H1 (cell line): ENCODE results near the gene LAMB1. TPM values are rescaled to one million over a fixed set of nuclear protein-coding genes. Genes with fewer than 3 reads are reported as not detected.

Experiments used
- CTCF ChIA-PET: fragments of 300-600 bp; sonication (Branson Sonifier 250); formaldehyde crosslinking; loops from one replicate; lab custom pipeline; 2021; ENCODE audit not compliant: partially characterized antibody; lab: Charles Lee
- POLR2A ChIA-PET: fragments of 300-600 bp; sonication (Branson Sonifier 250); formaldehyde crosslinking; loops from one replicate; lab custom pipeline; 2021; ENCODE audit warnings: inconsistent platforms; ENCODE audit not compliant: partially characterized antibody; lab: Charles Lee
- DNase-seq, 2 experiments: peaks; one replicate each; pipeline versions ENCODE4 v3.0.0 to v3.0.0-alpha.2; 2010 to 2022; ENCODE audit warnings: low spot score in 2 of 2, low read depth in 1 of 2, mixed read lengths in 1 of 2
- FAIRE-seq: peaks from 2 replicates; lab custom pipeline; 2011; peaks lifted over from hg19 to GRCh38; lab: Jason Lieb, UNC
- H2AFZ ChIP-seq: 2 replicates; pipeline ENCODE4 v1.8.1; 2012; ENCODE audit warnings: low read length, inconsistent platforms
- H2AK5ac ChIP-seq: 2 replicates; pipeline ENCODE4 v1.6.1; 2013; ENCODE audit warnings: low read depth, low read length
- H2BK120ac ChIP-seq: replicated peaks from 2 replicates; pipeline ENCODE3; 2013; ENCODE audit warnings: low read depth, low read length, inconsistent platforms
- H2BK12ac ChIP-seq: 2 replicates; pipeline ENCODE4 v1.6.1; 2013; ENCODE audit warnings: low read depth, low read length
- H2BK15ac ChIP-seq: 2 replicates; pipeline ENCODE4 v1.6.1; 2013; ENCODE audit warnings: low read length
- H2BK20ac ChIP-seq: 2 replicates; pipeline ENCODE4 v1.6.1; 2013; ENCODE audit warnings: low read length
- H2BK5ac ChIP-seq: 2 replicates; pipeline ENCODE4 v1.6.1; 2013; ENCODE audit warnings: low read depth, low read length
- H3K14ac ChIP-seq: 2 replicates; pipeline ENCODE4 v1.6.1; 2013; ENCODE audit warnings: inconsistent platforms; ENCODE audit not compliant: insufficient read length
- H3K18ac ChIP-seq: 2 replicates; pipeline ENCODE4 v1.6.1; 2013; ENCODE audit warnings: low read length; ENCODE audit errors: extremely low read depth
- H3K23ac ChIP-seq: 2 replicates; pipeline ENCODE4 v1.6.1; 2013; ENCODE audit warnings: inconsistent platforms; ENCODE audit not compliant: insufficient read length
- H3K23me2 ChIP-seq: 2 replicates; pipeline ENCODE4 v1.6.1; 2013; ENCODE audit warnings: low read depth, low read length
- H3K27ac ChIP-seq: 2 replicates; pipeline ENCODE4 v1.6.1; 2011; ENCODE audit warnings: low read depth, low read length, inconsistent platforms
- H3K27me3 ChIP-seq, 4 experiments: replicated peaks in 1 of 4; 1 replicate in 1 of 4; 2 replicates in 3 of 4; pipeline versions ENCODE4 v1.6.1 to v1.8.1; 2011 to 2013; ENCODE audit warnings: low read length in 3 of 4, mild to moderate bottlenecking in 3 of 4, inconsistent platforms in 2 of 4, mixed read lengths in 2 of 4, moderate library complexity in 1 of 4; ENCODE audit not compliant: control insufficient read depth in 3 of 4, insufficient read depth in 3 of 4; ENCODE audit errors: extremely low read depth in 1 of 4
- H3K36me3 ChIP-seq, 4 experiments: 2 replicates each; pipeline versions ENCODE4 v1.6.1 to v1.8.1; 2011 to 2013; ENCODE audit warnings: mild to moderate bottlenecking in 4 of 4, low read length in 3 of 4, moderate library complexity in 2 of 4, control low read depth in 1 of 4, inconsistent platforms in 1 of 4; ENCODE audit not compliant: insufficient read depth in 4 of 4, control insufficient read depth in 2 of 4
- H3K4ac ChIP-seq: replicated peaks from 2 replicates; pipeline ENCODE3; 2013; ENCODE audit warnings: low read length, low read depth, mixed read lengths, inconsistent platforms; ENCODE audit not compliant: insufficient read length
- H3K4me1 ChIP-seq, 4 experiments: replicated peaks in 1 of 4; 1 replicate in 1 of 4; 2 replicates in 3 of 4; pipeline versions ENCODE4 v1.6.1 to v1.8.1; 2011 to 2013; ENCODE audit warnings: low read length in 3 of 4, inconsistent platforms in 2 of 4, mixed read lengths in 1 of 4; ENCODE audit not compliant: insufficient read depth in 4 of 4, control insufficient read depth in 3 of 4
- H3K4me2 ChIP-seq, 2 experiments: 2 replicates each; pipeline versions ENCODE4 v1.6.1 to v1.8.1; 2011 to 2013; ENCODE audit warnings: low read depth in 2 of 2, low read length in 2 of 2, control low read depth in 1 of 2, inconsistent platforms in 1 of 2, mild to moderate bottlenecking in 1 of 2; ENCODE audit not compliant: insufficient read depth in 1 of 2
- H3K4me3 ChIP-seq, 4 experiments: fragments of 200-600, 300-600 bp in 1 of 4; sonication (generic), shearing (Covaris generic), sonication (Bioruptor Twin) in 1 of 4; 2 replicates each; pipeline versions ENCODE4 v1.5.1 to v1.8.1; 2011 to 2016; ENCODE audit warnings: low read length in 4 of 4, low read depth in 3 of 4, control low read depth in 2 of 4, inconsistent platforms in 2 of 4, mild to moderate bottlenecking in 2 of 4, mixed read lengths in 1 of 4, moderate library complexity in 1 of 4; ENCODE audit not compliant: insufficient read depth in 2 of 4; ENCODE audit errors: extremely low read depth in 1 of 4
- H3K56ac ChIP-seq: replicated peaks from 2 replicates; pipeline ENCODE3; 2013; ENCODE audit warnings: low read depth, mild to moderate bottlenecking, mixed read lengths, low read length, inconsistent platforms; ENCODE audit not compliant: insufficient read length
- H3K79me1 ChIP-seq: 2 replicates; pipeline ENCODE4 v1.6.1; 2013; ENCODE audit warnings: low read depth, low read length, control low read depth
- H3K79me2 ChIP-seq, 2 experiments: 2 replicates each; pipeline versions ENCODE4 v1.6.1 to v1.8.1; 2012 to 2013; ENCODE audit warnings: low read length in 2 of 2, mild to moderate bottlenecking in 2 of 2, inconsistent platforms in 1 of 2; ENCODE audit not compliant: insufficient read depth in 2 of 2, control insufficient read depth in 1 of 2
- H3K9ac ChIP-seq, 4 experiments: replicated peaks in 1 of 4; 1 replicate in 1 of 4; 2 replicates in 3 of 4; pipeline versions ENCODE4 v1.6.1 to v1.8.1; 2011 to 2013; ENCODE audit warnings: low read depth in 3 of 4, low read length in 3 of 4, control low read depth in 2 of 4, mild to moderate bottlenecking in 2 of 4, moderate library complexity in 2 of 4, inconsistent platforms in 1 of 4; ENCODE audit errors: extremely low read depth in 1 of 4
- H3K9me3 ChIP-seq, 2 experiments: 2 replicates each; pipeline versions ENCODE4 v1.6.1 to v1.8.1; 2012 to 2013; ENCODE audit warnings: mild to moderate bottlenecking in 2 of 2, moderate library complexity in 2 of 2, control low read depth in 1 of 2, inconsistent platforms in 1 of 2, low read depth in 1 of 2, low read length in 1 of 2, mixed read lengths in 1 of 2; ENCODE audit not compliant: insufficient read depth in 2 of 2
- H4K20me1 ChIP-seq, 2 experiments: replicated peaks in 1 of 2; 2 replicates each; pipeline versions ENCODE3 to v1.8.1; 2011 to 2013; ENCODE audit warnings: inconsistent platforms in 2 of 2, low read length in 2 of 2, mild to moderate bottlenecking in 1 of 2; ENCODE audit not compliant: insufficient read depth in 2 of 2, control insufficient read depth in 1 of 2
- H4K5ac ChIP-seq: 2 replicates; pipeline ENCODE4 v1.6.1; 2013; ENCODE audit warnings: low read length, low read depth, mixed read lengths, inconsistent platforms; ENCODE audit not compliant: insufficient read length
- H4K8ac ChIP-seq: 2 replicates; pipeline ENCODE4 v1.8.0; 2013; ENCODE audit warnings: mild to moderate bottlenecking, moderate library complexity, low read length, inconsistent platforms; ENCODE audit not compliant: insufficient read depth; ENCODE audit errors: extremely low read depth
- H4K91ac ChIP-seq: replicated peaks from 2 replicates; pipeline ENCODE3; 2013; ENCODE audit warnings: low read length, mixed read lengths, inconsistent platforms; ENCODE audit not compliant: insufficient read length
- BCL11A ChIP-seq, 2 experiments: IDR thresholded peaks; one replicate each; pipeline ENCODE4 v1.6.1; 2011; ENCODE audit warnings: low read depth in 2 of 2, low read length in 2 of 2, mild to moderate bottlenecking in 2 of 2
- CBX5 ChIP-seq: fragments of 300-800, 300-1000 bp; sonication (generic); IDR thresholded peaks from 2 replicates; pipeline ENCODE4 v1.7.1; 2016; ENCODE audit warnings: antibody characterized with exemption, low read length, low read depth
- CTBP2 ChIP-seq: IDR thresholded peaks from 2 replicates; pipeline ENCODE4 v1.7.0; 2011; ENCODE audit warnings: borderline replicate concordance, mild to moderate bottlenecking, moderate library complexity, mixed read lengths, low read length; ENCODE audit not compliant: insufficient read depth, insufficient read length
- KDM4A ChIP-seq: IDR thresholded peaks from one replicate; pipeline ENCODE4 v1.7.1; 2012; ENCODE audit warnings: low read depth, mild to moderate bottlenecking, moderate library complexity, low read length, inconsistent platforms; ENCODE audit not compliant: severe bottlenecking
- RFX5 ChIP-seq: IDR thresholded peaks from 2 replicates; pipeline ENCODE4 v1.6.1; 2011; ENCODE audit warnings: low read depth, low read length, improper control_type of control experiment, borderline replicate concordance
- SAP30 ChIP-seq: fragments of 300-600 bp; sonication (generic); IDR thresholded peaks from 2 replicates; pipeline ENCODE4 v1.7.1; 2012; ENCODE audit warnings: low read length, moderate library complexity, mild to moderate bottlenecking, inconsistent platforms; ENCODE audit not compliant: insufficient read depth, insufficient replicate concordance
- SP1 ChIP-seq: IDR thresholded peaks from 2 replicates; pipeline ENCODE4 v1.6.1; 2011; ENCODE audit warnings: low read depth, low read length
- TEAD4 ChIP-seq: IDR thresholded peaks from 2 replicates; pipeline ENCODE4 v1.6.1; 2012; ENCODE audit warnings: low read depth, low read length, inconsistent platforms, mixed read lengths
- WGBS, 2 experiments: shearing (Covaris generic) in 1 of 2; methylation state at CpG; one replicate each; pipeline versions ENCODE4 v1.1.6 to v1.1.7; 2013 to 2015; ENCODE audit warnings: low lambda C conversion rate in 2 of 2, mixed read lengths in 2 of 2, inconsistent platforms in 1 of 2, low coverage in 1 of 2, missing lambda C conversion rate in 1 of 2; ENCODE audit not compliant: insufficient replicate concordance in 2 of 2, insufficient coverage in 1 of 2, insufficient read length in 1 of 2; ENCODE audit errors: extremely low coverage in 1 of 2, missing lambda C conversion rate in 1 of 2; 5-methylcytosine and 5-hydroxymethylcytosine counted together
- polyA plus RNA-seq, 7 experiments: library from polyadenylated mRNA; depleted of rRNA in 3 of 7; stranded (reverse) in 5 of 7; unstranded in 2 of 7; fragments of >200 nt in 5 of 7; fragments of 200-250 nt in 2 of 7; gene quantifications; 1 replicate in 5 of 7; 2 replicates in 1 of 7; 4 replicates in 1 of 7; pipeline versions ENCODE4 v1.2.1 to v1.2.3, GENCODE V29; 2011 to 2013; ENCODE audit warnings: missing spikeins in 2 of 7, mixed read lengths in 2 of 7
- total RNA-seq: library from RNA; stranded (reverse); fragmentation: NEBNext Ultra II Directional; extraction: Animal tissue kit (Norgen Biotek cat#: 25700); gene quantifications from 2 replicates; pipeline ENCODE4 v1.2.1, GENCODE V29; 2021
- TF ChIP-seq, protein P1 (sequence below): IDR thresholded peaks from 2 replicates; pipeline ENCODE4 v1.6.1; 2011; ENCODE audit warnings: low read depth, mild to moderate bottlenecking, low read length; ENCODE audit not compliant: insufficient read depth
- TF ChIP-seq, protein P2 (sequence below): IDR thresholded peaks from 2 replicates; pipeline ENCODE4 v1.6.1; 2012; ENCODE audit warnings: inconsistent platforms

Gene LAMB1
- total and polyA plus RNA-seq, 2 of the 8 experiments (the other 6 are each of a cell fraction or from before 2014, with no cell fraction given) = 31.9 to 38.5 TPM

- Histone ChIP-seq H4K20me1 (no peaks in the 10 kb centered on the region), H3K9ac (no peak overlapping the region), H3K4ac (no peak overlapping the region), H3K18ac (no peak overlapping the region), H3K36me3 (no peaks in the 10 kb centered on the region), H3K4me3 (no peak overlapping the region), H2BK5ac (no peak overlapping the region)
- TF ChIP-seq CTBP2 = no peak
- TF ChIP-seq BCL11A (IDR thresholded peaks at IDR 0.05; ENCODE audit: low read depth in 2 of 2, low read length in 2 of 2) = no peak
- TF ChIP-seq KDM4A = no peak
- TF ChIP-seq RFX5 = no peak
- TF ChIP-seq, protein P1, sequence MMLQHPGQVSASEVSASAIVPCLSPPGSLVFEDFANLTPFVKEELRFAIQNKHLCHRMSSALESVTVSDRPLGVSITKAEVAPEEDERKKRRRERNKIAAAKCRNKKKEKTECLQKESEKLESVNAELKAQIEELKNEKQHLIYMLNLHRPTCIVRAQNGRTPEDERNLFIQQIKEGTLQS = no peak
- TF ChIP-seq, protein P2, sequence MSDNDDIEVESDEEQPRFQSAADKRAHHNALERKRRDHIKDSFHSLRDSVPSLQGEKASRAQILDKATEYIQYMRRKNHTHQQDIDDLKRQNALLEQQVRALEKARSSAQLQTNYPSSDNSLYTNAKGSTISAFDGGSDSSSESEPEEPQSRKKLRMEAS = no peak
- no peak for TF ChIP-seq SP1
- TF ChIP-seq TEAD4 = no peak
- TF ChIP-seq SAP30 = no peak
- no peak for TF ChIP-seq CBX5
- TF ChIP-seq, all 59 proteins: peak for 0
- no peak overlapping the region for H3K56ac ChIP-seq
- H3K4me1 ChIP-seq = no peaks in the 10 kb centered on the region
- H4K5ac ChIP-seq = no peak overlapping the region
- POLR2A ChIA-PET = interaction anchor here (0.6 to 1.4 kb wide), 2 partner anchors 17 to 272 kb away, joined by 3 read pairs; no protein-coding TSS in a partner anchor
- no peak overlapping the region for H3K27ac ChIP-seq
- no peak overlapping the region for H3K4me2 ChIP-seq
- CTCF ChIA-PET = interaction anchor here (0.7 to 1.8 kb wide), 6 partner anchors 13 to 359 kb away, joined by 3 to 5 read pairs (median 3); no protein-coding TSS in a partner anchor
- H3K79me1 ChIP-seq = no peaks in the 10 kb centered on the region
- H3K23ac ChIP-seq = no peak overlapping the region
- no peaks in the 10 kb centered on the region for H3K79me2 ChIP-seq
- H2BK120ac ChIP-seq = no peak overlapping the region
- no peak overlapping the region for H2BK15ac ChIP-seq
- H4K91ac ChIP-seq = no peak overlapping the region
- H2BK12ac ChIP-seq = no peak overlapping the region
- no peaks in the 10 kb centered on the region for H3K9me3 ChIP-seq
- no peak overlapping the region for H2BK20ac ChIP-seq
- no peak overlapping the region for H2AK5ac ChIP-seq
- H3K23me2 ChIP-seq = no peaks in the 10 kb centered on the region
- FAIRE-seq (no peak), DNase-seq (no peak)
- no peak overlapping the region for H3K14ac ChIP-seq
- no peaks in the 10 kb centered on the region for H3K27me3 ChIP-seq
- no peak overlapping the region for H4K8ac ChIP-seq
- H2AFZ ChIP-seq = no peak overlapping the region
- 95 to 100% methylated on average over 3 to 6 of the region's 6 CpGs for whole genome bisulfite sequencing, 2 experiments
Measured at GRCh38 chr7:108024538-108024937, 21.6 kb upstream of the LAMB1 start.
